ENCODE results near the gene ZNF658.
"Not testable (repeated sequence)": the region's sequence is repeated elsewhere in the genome, so short reads cannot be mapped to it uniquely, and the experiment has no call there.

The ZNF658 gene

GRCh38 chr9:66900490-66901131 lies at the start of gene ZNF658:
Gene ZNF658, plus strand, starts transcription at chr9:66900725. Its CDS starts 2,837 bp downstream, at chr9:66903562.
- not testable (repeated sequence) for DNase-seq

- DNase-seq = not testable (repeated sequence)
These were observed 38.8 kb upstream of the ZNF658 start for GRCh38 chr9:66861732-66862131.

DNA sequence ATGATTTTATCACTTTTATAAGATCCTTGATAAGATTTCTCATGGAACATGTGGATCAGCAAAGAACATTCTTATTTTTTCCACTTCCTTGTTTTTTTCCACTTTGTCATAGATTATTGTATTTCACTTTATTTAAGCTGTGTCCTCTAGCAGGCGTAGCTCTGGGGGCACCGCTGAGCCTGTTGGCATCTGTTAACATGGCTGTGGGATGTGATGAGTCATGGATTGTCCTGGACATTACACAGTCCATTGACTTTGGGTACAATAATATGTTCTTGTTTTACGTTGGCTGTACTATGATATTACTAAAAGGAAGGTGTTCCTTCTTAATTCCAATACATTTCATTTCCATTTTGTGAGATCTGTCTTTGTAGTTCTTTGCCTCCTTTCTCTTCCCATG lies 31.9 kb upstream of the ZNF658 start:
- DNase-seq = not testable (repeated sequence)

DNA sequence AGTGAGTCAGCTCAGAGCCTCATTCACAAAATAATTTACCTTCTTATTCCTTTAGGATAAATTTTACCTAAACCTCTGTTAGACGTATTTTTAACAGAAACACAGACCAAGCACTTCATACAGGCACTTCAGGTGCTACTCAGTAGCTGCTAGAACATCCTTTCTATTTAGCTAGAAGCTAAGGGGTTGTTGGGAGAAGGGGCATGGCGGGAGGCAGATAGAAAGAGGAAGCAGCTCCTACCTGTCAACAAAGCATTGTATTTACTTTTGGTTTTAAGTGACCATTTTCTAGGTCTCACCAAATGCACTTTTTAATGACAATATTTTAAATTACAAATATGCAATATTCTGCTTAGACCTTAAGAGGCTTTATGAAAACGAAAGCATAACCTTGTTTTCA lies 19.9 kb upstream of the ZNF658 start:
- DNase-seq = not testable (repeated sequence)

- not testable (repeated sequence) for DNase-seq
These were observed 18.7 kb upstream of the ZNF658 start for GRCh38 chr9:66881847-66882246.

GRCh38 chr9:66890334-66890733 lies 10.2 kb upstream of the ZNF658 start:
- DNase-seq = not testable (repeated sequence)

GRCh38 chr9:66901141-66901540 lies 616 bp downstream of the ZNF658 start:
- not testable (repeated sequence) for DNase-seq

GRCh38 chr9:66909560-66909959 lies 9.0 kb downstream of the ZNF658 start:
- not testable (repeated sequence) for DNase-seq

- not testable (repeated sequence) for DNase-seq
These were observed 19.5 kb downstream of the ZNF658 start for GRCh38 chr9:66920072-66920471.

DNA sequence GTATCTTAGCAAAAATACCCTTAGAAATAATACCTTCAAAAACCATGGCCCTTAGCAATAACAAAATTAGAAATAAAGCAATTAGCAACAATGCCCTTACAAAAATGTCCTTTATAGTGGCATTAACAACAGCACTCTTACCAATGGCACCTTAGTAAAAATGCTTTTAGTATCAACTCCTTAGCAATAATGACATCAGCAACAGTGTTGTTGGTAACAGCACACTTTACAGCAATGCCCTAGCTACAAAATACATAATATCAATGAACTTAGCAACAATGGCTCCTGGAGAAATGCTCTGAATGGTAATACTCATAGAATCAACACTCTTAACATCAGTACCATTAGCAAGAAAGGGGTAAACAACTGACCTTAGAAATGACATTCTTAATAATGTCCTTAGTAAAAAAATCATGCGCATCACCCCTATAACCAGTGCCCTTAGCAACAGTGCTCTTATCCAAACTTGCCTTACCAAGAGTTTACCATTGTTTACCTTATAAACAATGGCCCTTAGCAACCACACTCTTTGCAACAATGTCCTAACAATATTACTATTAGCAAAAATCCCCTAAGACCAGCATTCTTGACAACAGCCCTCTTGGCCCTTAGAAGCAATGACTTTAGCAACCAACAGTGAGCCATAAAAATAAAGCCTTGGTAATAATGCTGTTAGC lies 35.8 kb downstream of the ZNF658 start:
- DNase-seq = not testable (repeated sequence)

DNA sequence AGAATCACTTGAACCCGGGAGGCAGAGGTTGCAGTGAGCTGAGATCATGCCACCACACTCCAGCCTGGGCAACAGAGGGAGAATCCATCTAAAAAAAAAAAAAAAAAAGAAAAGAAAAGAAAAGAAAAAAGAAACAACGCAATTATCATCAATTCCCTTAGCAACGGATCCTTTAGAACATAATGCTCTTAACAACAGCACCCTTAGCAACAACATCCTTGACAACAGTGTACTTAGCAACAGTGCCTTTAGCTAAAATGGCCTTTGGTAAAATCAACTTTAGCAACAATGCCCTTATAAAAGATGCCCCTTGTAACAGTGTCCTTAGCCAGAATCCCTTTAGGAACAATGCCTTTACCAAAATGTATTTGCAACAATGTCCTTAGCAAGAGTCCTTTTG lies 37.1 kb downstream of the ZNF658 start:
- DNase-seq = not testable (repeated sequence)

- DNase-seq = not testable (repeated sequence)
These were observed 37.8 kb downstream of the ZNF658 start for GRCh38 chr9:66938322-66938721.

DNA sequence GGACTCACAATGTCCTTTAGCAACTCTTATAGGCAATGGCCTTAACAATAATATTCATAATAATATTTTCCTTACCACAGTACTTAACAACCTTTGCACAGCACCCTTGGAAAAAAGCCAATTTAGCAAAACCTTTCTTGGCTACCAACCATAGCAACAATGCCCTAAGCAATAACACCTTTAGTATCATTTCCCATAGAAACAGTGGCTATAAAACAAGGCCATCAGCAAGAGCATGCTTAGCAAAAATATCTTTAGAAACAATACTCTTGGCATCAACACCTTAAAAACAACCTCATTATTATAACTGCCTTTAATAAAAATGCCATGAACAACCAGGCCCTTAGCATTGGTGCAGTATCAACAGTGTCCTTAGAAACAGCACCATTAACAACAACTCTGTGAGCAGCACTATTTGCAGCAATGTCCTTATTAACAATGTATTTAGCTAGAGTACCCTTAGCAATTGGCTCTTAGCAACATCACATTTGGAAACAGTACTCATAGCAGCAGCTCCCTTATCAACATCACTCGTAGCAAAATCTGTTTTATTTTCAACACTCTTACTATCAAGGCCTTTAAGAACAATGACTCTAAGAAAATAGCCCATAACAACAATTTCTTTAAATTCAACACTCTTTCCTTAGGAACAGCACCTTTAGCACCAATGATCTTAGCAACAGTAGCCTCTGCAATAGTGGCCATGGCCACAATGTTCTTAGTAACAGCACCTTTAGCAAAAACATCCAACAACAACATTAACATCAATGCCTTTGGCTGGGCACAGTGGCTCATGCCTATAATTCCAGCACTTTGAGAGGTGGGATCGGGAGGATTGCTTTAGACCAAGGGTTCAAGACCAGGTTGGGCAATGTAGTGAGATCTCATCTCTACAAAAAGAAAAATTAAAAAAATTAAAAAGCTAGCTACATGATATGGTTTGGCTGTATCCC lies 39.6 kb downstream of the ZNF658 start:
- not testable (repeated sequence) for DNase-seq

- not testable (repeated sequence) for DNase-seq
These were observed 42.1 kb downstream of the ZNF658 start for GRCh38 chr9:66942400-66943155.

DNA sequence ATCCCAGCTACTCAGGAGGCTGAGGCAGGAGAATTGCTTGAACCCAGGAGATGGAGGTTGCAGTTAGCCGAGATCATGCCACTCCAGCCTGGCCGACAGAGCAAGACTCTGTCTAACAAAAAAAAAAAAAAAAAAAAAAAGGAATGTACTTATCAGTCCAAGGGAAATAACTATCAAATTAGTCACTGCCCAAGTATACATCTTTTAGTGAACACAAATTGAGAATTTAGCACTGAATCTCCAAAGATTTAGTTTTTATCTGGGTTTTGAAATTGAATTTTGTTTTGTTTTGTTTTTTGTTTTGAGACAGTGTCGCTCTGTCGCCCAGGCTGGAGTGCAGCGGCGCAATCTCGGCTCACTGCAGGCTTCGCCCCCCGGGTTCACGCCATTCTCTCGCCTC lies 52.1 kb downstream of the ZNF658 start:
- DNase-seq = not testable (repeated sequence)
